Liver (tissue), 9 donors: ENCODE measurements around the gene MOV10. TPM values are rescaled to one million over a fixed set of nuclear protein-coding genes. Genes with fewer than 3 reads are reported as not detected.

Experiments used
- DNase-seq: peaks from one replicate; pipeline ENCODE4 v3.0.0-alpha.2; 2017; ENCODE audit warnings: low spot score
- H3K27ac ChIP-seq, 2 donors: one replicate each; pipeline ENCODE4 v1.7.0; 2013; ENCODE audit warnings: inconsistent platforms in 2 of 2, low read length in 2 of 2, control low read depth in 1 of 2, low read depth in 1 of 2, mild to moderate bottlenecking in 1 of 2
- H3K27me3 ChIP-seq, 4 donors: one replicate each; pipeline versions ENCODE4 v1.6.1 to v1.7.0; 2013; ENCODE audit warnings: low read length in 3 of 4, inconsistent platforms in 1 of 4, mild to moderate bottlenecking in 1 of 4, moderate library complexity in 1 of 4; ENCODE audit not compliant: control insufficient read depth in 4 of 4, insufficient read depth in 4 of 4
- H3K36me3 ChIP-seq, 4 donors: one replicate each; pipeline versions ENCODE4 v1.6.1 to v1.7.0; 2013; ENCODE audit warnings: low read length in 3 of 4, mild to moderate bottlenecking in 3 of 4, low read depth in 1 of 4, moderate library complexity in 1 of 4; ENCODE audit not compliant: control insufficient read depth in 4 of 4, insufficient read depth in 3 of 4
- H3K4me1 ChIP-seq, 4 donors: one replicate each; pipeline versions ENCODE4 v1.6.1 to v1.7.0; 2013; ENCODE audit warnings: low read length in 3 of 4, mild to moderate bottlenecking in 3 of 4, moderate library complexity in 1 of 4; ENCODE audit not compliant: control insufficient read depth in 4 of 4, insufficient read depth in 4 of 4
- H3K4me3 ChIP-seq, 3 donors: one replicate each; pipeline versions ENCODE4 v1.6.1 to v1.7.0; 2013; ENCODE audit warnings: low read length in 3 of 3, control low read depth in 1 of 3, low read depth in 1 of 3, mild to moderate bottlenecking in 1 of 3
- H3K9ac ChIP-seq, 2 donors: one replicate each; pipeline ENCODE4 v1.7.0; 2013; ENCODE audit warnings: low read length in 2 of 2, mild to moderate bottlenecking in 2 of 2, moderate library complexity in 2 of 2, control low read depth in 1 of 2, low read depth in 1 of 2
- H3K9me3 ChIP-seq, 4 donors: one replicate each; pipeline versions ENCODE4 v1.6.1 to v1.7.0; 2013; ENCODE audit warnings: low read length in 3 of 4; ENCODE audit not compliant: control insufficient read depth in 4 of 4
- EGR1 ChIP-seq, 2 donors: IDR thresholded peaks; 2 replicates each; pipeline ENCODE4 v1.6.1; 2016 to 2018; ENCODE audit warnings: antibody characterized with exemption in 2 of 2, low read depth in 2 of 2
- FOXA1 ChIP-seq: IDR thresholded peaks from 2 replicates; pipeline ENCODE4 v1.6.1; 2016; ENCODE audit warnings: antibody characterized with exemption
- FOXA2 ChIP-seq: IDR thresholded peaks from 2 replicates; pipeline ENCODE4 v1.6.1; 2016; ENCODE audit warnings: antibody characterized with exemption
- GABPA ChIP-seq, 2 donors: IDR thresholded peaks in 1 of 2; conservative IDR thresholded peaks in 1 of 2; 2 replicates each; pipeline ENCODE4 v1.6.1; 2016; ENCODE audit warnings: antibody characterized with exemption in 2 of 2, mild to moderate bottlenecking in 1 of 2, moderate library complexity in 1 of 2
- HNF4A ChIP-seq, 2 donors: conservative IDR thresholded peaks; 2 replicates each; pipeline ENCODE4 v1.6.1; 2016; ENCODE audit warnings: antibody characterized with exemption in 2 of 2, mild to moderate bottlenecking in 2 of 2
- HNF4G ChIP-seq: IDR thresholded peaks from 2 replicates; pipeline ENCODE4 v1.6.1; 2016; ENCODE audit warnings: antibody characterized with exemption
- JUND ChIP-seq, 2 donors: IDR thresholded peaks; 2 replicates each; pipeline ENCODE4 v1.6.1; 2016; ENCODE audit warnings: antibody characterized with exemption in 2 of 2
- NR2F2 ChIP-seq: IDR thresholded peaks from 2 replicates; pipeline ENCODE4 v1.6.1; 2016; ENCODE audit warnings: antibody characterized with exemption
- RAD21 ChIP-seq, 2 donors: IDR thresholded peaks; 2 replicates each; pipeline ENCODE4 v1.6.1; 2016; ENCODE audit warnings: antibody characterized with exemption in 2 of 2, mild to moderate bottlenecking in 2 of 2
- RXRA ChIP-seq, 2 donors: IDR thresholded peaks; 2 replicates each; pipeline ENCODE4 v1.6.1; 2017 to 2018; ENCODE audit warnings: antibody characterized with exemption in 2 of 2, mild to moderate bottlenecking in 1 of 2
- SP1 ChIP-seq: IDR thresholded peaks from 2 replicates; pipeline ENCODE4 v1.6.1; 2018; ENCODE audit warnings: antibody characterized with exemption, mild to moderate bottlenecking
- TAF1 ChIP-seq: conservative IDR thresholded peaks from 2 replicates; pipeline ENCODE4 v1.6.1; 2016; ENCODE audit warnings: antibody characterized with exemption, mild to moderate bottlenecking
- YY1 ChIP-seq: IDR thresholded peaks from 2 replicates; pipeline ENCODE4 v1.6.1; 2016; ENCODE audit warnings: antibody characterized with exemption, mild to moderate bottlenecking
- whole genome bisulfite sequencing: extraction: QIAGEN DNeasy Blood & Tissue Kit; methylation state at CpG from one replicate; pipeline ENCODE4 v1.1.7; 2013; 5-methylcytosine and 5-hydroxymethylcytosine counted together
- polyA plus RNA-seq, 2 donors: library from polyadenylated mRNA; stranded (reverse) in 1 of 2; unstranded in 1 of 2; fragments of 200-250 nt in 1 of 2; fragments of >200 nt in 1 of 2; fragmentation: Nextera tagmentation in 1 of 2; extraction: Ambion mirVana in 1 of 2; gene quantifications; one replicate each; pipeline versions ENCODE4 v1.2.1 to v1.2.3, GENCODE V29; 2013 to 2015
- total RNA-seq, 2 donors: library from RNA; depleted of rRNA; stranded (reverse); fragments of >200 nt; gene quantifications; one replicate each; pipeline ENCODE4 v1.2.3, GENCODE V29; 2014
- TF ChIP-seq, protein P1 (sequence below): IDR thresholded peaks from 2 replicates; pipeline ENCODE4 v1.6.1; 2016; ENCODE audit warnings: antibody characterized with exemption, mild to moderate bottlenecking
- TF ChIP-seq, protein P2 (sequence below): fragments of 150-350 bp; IDR thresholded peaks from 2 replicates; pipeline ENCODE4 v1.5.1; 2017; ENCODE audit warnings: improper control_type of control experiment, low read depth, low read length; ENCODE audit not compliant: missing input control
- TF ChIP-seq, protein P3 (sequence below): IDR thresholded peaks from 2 replicates; pipeline ENCODE4 v1.6.1; 2016; ENCODE audit warnings: antibody characterized with exemption
- TF ChIP-seq, protein P4 (sequence below): IDR thresholded peaks from 2 replicates; pipeline ENCODE4 v1.6.1; 2016; ENCODE audit warnings: antibody characterized with exemption
- TF ChIP-seq, protein P5 (sequence below): IDR thresholded peaks from 2 replicates; pipeline ENCODE4 v1.6.1; 2016; ENCODE audit warnings: antibody characterized with exemption
- donor health status: healthy.
- donor health status: healthy.
- donor health status: healthy.
- donor health status: healthy.
- donor health status: healthy.

The MOV10 gene
- total and polyA plus RNA-seq, 4 donors, result 32.0 to 36.8 (median 33.7) TPM

DNA sequence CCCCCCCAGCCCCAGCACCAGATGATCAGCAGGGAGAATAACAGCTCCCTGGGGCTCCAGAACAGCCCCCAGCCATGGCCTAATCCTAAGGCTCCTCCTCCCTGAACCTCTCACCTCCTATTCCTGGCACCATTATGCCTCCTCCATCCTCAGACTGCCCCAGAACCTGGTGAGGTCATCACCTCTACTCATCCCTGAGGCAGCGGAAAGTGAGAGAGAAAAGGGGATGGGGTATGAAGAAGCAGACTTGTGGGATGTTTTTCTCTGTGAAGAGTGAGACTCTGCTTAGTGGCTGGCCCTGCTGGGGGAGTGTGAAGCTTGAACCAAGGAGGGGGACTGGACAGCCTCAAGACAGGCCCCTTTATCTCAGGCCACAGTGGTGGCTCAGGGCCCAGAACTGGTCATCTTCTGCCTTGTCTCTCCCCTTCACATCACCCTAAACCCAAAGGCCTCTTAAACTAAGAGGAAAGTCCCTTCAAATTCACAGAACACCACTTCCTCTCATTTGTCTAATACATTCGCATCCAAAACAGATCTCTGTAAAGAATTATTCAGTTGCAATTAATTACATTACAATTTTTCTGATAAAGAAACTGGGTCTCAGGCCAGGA lies 42.9 kb downstream of the MOV10 start:
- DNase-seq, result no peak
- H3K9ac ChIP-seq, result no peak overlapping the region
- H3K4me1 ChIP-seq, result peaks cover 11 to 36% (median 26%) of the 10 kb centered on the region in 4 donors

More for the DNA sequence above, 42.9 kb downstream of the MOV10 start:
- TF ChIP-seq NR2F2 (no peak), HNF4G (no peak), RAD21 (IDR thresholded peaks at IDR 0.05) (no peak), SP1 (no peak), HNF4A (conservative IDR thresholded peaks at IDR 0.05) (no peak), GABPA (IDR thresholded peaks at IDR 0.05 in 1 of 2, conservative IDR thresholded peaks at IDR 0.05 in 1 of 2) (no peak), FOXA2 (no peak), TAF1 (no peak), RXRA (IDR thresholded peaks at IDR 0.05) (no peak), YY1 (no peak), JUND (IDR thresholded peaks at IDR 0.05) (no peak), EGR1 (IDR thresholded peaks at IDR 0.05; ENCODE audit: low read depth in 2 of 2) (no peak), FOXA1 (no peak)
- TF ChIP-seq, protein P1, sequence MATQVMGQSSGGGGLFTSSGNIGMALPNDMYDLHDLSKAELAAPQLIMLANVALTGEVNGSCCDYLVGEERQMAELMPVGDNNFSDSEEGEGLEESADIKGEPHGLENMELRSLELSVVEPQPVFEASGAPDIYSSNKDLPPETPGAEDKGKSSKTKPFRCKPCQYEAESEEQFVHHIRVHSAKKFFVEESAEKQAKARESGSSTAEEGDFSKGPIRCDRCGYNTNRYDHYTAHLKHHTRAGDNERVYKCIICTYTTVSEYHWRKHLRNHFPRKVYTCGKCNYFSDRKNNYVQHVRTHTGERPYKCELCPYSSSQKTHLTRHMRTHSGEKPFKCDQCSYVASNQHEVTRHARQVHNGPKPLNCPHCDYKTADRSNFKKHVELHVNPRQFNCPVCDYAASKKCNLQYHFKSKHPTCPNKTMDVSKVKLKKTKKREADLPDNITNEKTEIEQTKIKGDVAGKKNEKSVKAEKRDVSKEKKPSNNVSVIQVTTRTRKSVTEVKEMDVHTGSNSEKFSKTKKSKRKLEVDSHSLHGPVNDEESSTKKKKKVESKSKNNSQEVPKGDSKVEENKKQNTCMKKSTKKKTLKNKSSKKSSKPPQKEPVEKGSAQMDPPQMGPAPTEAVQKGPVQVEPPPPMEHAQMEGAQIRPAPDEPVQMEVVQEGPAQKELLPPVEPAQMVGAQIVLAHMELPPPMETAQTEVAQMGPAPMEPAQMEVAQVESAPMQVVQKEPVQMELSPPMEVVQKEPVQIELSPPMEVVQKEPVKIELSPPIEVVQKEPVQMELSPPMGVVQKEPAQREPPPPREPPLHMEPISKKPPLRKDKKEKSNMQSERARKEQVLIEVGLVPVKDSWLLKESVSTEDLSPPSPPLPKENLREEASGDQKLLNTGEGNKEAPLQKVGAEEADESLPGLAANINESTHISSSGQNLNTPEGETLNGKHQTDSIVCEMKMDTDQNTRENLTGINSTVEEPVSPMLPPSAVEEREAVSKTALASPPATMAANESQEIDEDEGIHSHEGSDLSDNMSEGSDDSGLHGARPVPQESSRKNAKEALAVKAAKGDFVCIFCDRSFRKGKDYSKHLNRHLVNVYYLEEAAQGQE, result no peak
- TF ChIP-seq, protein P2, sequence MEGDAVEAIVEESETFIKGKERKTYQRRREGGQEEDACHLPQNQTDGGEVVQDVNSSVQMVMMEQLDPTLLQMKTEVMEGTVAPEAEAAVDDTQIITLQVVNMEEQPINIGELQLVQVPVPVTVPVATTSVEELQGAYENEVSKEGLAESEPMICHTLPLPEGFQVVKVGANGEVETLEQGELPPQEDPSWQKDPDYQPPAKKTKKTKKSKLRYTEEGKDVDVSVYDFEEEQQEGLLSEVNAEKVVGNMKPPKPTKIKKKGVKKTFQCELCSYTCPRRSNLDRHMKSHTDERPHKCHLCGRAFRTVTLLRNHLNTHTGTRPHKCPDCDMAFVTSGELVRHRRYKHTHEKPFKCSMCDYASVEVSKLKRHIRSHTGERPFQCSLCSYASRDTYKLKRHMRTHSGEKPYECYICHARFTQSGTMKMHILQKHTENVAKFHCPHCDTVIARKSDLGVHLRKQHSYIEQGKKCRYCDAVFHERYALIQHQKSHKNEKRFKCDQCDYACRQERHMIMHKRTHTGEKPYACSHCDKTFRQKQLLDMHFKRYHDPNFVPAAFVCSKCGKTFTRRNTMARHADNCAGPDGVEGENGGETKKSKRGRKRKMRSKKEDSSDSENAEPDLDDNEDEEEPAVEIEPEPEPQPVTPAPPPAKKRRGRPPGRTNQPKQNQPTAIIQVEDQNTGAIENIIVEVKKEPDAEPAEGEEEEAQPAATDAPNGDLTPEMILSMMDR, result no peak
- TF ChIP-seq, protein P3, sequence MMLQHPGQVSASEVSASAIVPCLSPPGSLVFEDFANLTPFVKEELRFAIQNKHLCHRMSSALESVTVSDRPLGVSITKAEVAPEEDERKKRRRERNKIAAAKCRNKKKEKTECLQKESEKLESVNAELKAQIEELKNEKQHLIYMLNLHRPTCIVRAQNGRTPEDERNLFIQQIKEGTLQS, result no peak
- TF ChIP-seq, protein P4, sequence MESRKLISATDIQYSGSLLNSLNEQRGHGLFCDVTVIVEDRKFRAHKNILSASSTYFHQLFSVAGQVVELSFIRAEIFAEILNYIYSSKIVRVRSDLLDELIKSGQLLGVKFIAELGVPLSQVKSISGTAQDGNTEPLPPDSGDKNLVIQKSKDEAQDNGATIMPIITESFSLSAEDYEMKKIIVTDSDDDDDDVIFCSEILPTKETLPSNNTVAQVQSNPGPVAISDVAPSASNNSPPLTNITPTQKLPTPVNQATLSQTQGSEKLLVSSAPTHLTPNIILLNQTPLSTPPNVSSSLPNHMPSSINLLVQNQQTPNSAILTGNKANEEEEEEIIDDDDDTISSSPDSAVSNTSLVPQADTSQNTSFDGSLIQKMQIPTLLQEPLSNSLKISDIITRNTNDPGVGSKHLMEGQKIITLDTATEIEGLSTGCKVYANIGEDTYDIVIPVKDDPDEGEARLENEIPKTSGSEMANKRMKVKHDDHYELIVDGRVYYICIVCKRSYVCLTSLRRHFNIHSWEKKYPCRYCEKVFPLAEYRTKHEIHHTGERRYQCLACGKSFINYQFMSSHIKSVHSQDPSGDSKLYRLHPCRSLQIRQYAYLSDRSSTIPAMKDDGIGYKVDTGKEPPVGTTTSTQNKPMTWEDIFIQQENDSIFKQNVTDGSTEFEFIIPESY, result no peak
- TF ChIP-seq, protein P5, sequence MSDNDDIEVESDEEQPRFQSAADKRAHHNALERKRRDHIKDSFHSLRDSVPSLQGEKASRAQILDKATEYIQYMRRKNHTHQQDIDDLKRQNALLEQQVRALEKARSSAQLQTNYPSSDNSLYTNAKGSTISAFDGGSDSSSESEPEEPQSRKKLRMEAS, result no peak
- H3K27me3 ChIP-seq, result peaks cover 0 to 3% (median 0%) of the 10 kb centered on the region in 4 donors
- no peak overlapping the region for H3K4me3 ChIP-seq
- 83% methylated on average over 2 of the region's 2 CpGs for WGBS
- no peak overlapping the region for H3K27ac ChIP-seq
- no peaks in the 10 kb centered on the region for H3K36me3 ChIP-seq
- H3K9me3 ChIP-seq, result no peaks in the 10 kb centered on the region
